Measurements from ENCODE around the gene RAPH1.

- TF ChIP-seq, protein P1, sequence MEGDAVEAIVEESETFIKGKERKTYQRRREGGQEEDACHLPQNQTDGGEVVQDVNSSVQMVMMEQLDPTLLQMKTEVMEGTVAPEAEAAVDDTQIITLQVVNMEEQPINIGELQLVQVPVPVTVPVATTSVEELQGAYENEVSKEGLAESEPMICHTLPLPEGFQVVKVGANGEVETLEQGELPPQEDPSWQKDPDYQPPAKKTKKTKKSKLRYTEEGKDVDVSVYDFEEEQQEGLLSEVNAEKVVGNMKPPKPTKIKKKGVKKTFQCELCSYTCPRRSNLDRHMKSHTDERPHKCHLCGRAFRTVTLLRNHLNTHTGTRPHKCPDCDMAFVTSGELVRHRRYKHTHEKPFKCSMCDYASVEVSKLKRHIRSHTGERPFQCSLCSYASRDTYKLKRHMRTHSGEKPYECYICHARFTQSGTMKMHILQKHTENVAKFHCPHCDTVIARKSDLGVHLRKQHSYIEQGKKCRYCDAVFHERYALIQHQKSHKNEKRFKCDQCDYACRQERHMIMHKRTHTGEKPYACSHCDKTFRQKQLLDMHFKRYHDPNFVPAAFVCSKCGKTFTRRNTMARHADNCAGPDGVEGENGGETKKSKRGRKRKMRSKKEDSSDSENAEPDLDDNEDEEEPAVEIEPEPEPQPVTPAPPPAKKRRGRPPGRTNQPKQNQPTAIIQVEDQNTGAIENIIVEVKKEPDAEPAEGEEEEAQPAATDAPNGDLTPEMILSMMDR (IDR thresholded peaks at IDR 0.05) = peak in 8 of 12 donors; percentile 10 to 38 (median 24)
- no peak for TF ChIP-seq POLR2A (IDR thresholded peaks at IDR 0.05)
Measured at GRCh38 chr2:203396667-203397066, 138.4 kb downstream of the RAPH1 start.
